Measurements from ENCODE around the gene NDUFB8. TPM values are rescaled to one million over a fixed set of nuclear protein-coding genes. Genes with fewer than 3 reads are reported as not detected.

Gene NDUFB8
- total and polyA plus RNA-seq, 2 of the 4 experiments (the other 2 are of a cell fraction): 99.1 to 265 TPM

- Histone ChIP-seq H3K56ac (ENCODE audit: extremely low read depth, insufficient read depth, low read length) (no peak overlapping the region), H2BK5ac (ENCODE audit: low read depth, low read length, poor library complexity, severe bottlenecking) (no peak overlapping the region), H3K9me1 (ENCODE audit: insufficient read depth, low read length) (no peaks in the 10 kb centered on the region), H2AK5ac (ENCODE audit: low read depth, low read length) (no peak overlapping the region), H2BK20ac (ENCODE audit: low read depth, low read length) (no peak overlapping the region), H3K4ac (ENCODE audit: low read depth, low read length) (no peak overlapping the region), H3K9me3 (ENCODE audit: control insufficient read depth, insufficient read depth, low read length) (no peaks in the 10 kb centered on the region), H2BK15ac (ENCODE audit: low read depth, low read length) (no peak overlapping the region), H3K23ac (ENCODE audit: low read depth, low read length) (no peak overlapping the region), H3K4me2 (ENCODE audit: low read depth, low read length) (no peak overlapping the region), H3K27ac (ENCODE audit: insufficient read depth, low read length) (no peak overlapping the region), H2BK120ac (ENCODE audit: low read depth, low read length) (no peak overlapping the region), H3K4me3 (ENCODE audit: insufficient read depth, low read depth, low read length) (no peak overlapping the region), H2AFZ (replicated peaks; ENCODE audit: low read length, poor library complexity) (no peak overlapping the region), H4K20me1 (ENCODE audit: insufficient read depth, low read length) (no peaks in the 10 kb centered on the region; the same call in 1 of the 2 replicates), H3K4me1 (ENCODE audit: control insufficient read depth, insufficient read depth, low read length) (peaks cover 4% of the 10 kb centered on the region; the same call in 1 of the 2 replicates), H3K36me3 (ENCODE audit: control insufficient read depth, insufficient read depth, low read length) (peaks cover 14% of the 10 kb centered on the region), H3K14ac (replicated peaks; ENCODE audit: low read depth, low read length) (no peak overlapping the region), H3K27me3 (ENCODE audit: control insufficient read depth, insufficient read depth, low read length) (peaks cover 34% of the 10 kb centered on the region), H4K8ac (ENCODE audit: low read depth in 2 of 2, low read length in 2 of 2) (no peak overlapping the region), H3K79me1 (ENCODE audit: low read depth in 1 of 2, low read length in 2 of 2) (no peaks in the 10 kb centered on the region), H2AK9ac (replicated peaks; ENCODE audit: low read depth, low read length, poor library complexity) (no peak overlapping the region), H4K5ac (ENCODE audit: low read depth, low read length) (no peak overlapping the region), H3K9ac (ENCODE audit: low read depth, low read length) (no peak overlapping the region), H3K18ac (ENCODE audit: low read depth, low read length) (no peak overlapping the region), H4K91ac (ENCODE audit: insufficient read depth, low read depth, low read length) (no peak overlapping the region)
- ATAC-seq (ENCODE audit: low read depth) (no peak), DNase-seq (no peak)
- intact Hi-C loops (cut with micrococcal nuclease) (no loop called here), dilution Hi-C loops (cut with HindIII; ENCODE audit: low sequenced_read_pairs, unreplicated experiment) (no loop called here), in situ Hi-C loops (cut with MboI; ENCODE audit: low sequenced_read_pairs) (no loop called here)
- ChIA-PET POLR2A (ENCODE audit: unreplicated experiment) (no interaction called here), CTCF (interaction anchor here (1.4 to 2.1 kb wide), 3 partner anchors 10 to 24 kb away, joined by 4 to 22 read pairs (median 15); no protein-coding TSS in a partner anchor)
- WGBS, 2 experiments (ENCODE audit: extremely low coverage in 2 of 2, insufficient read length in 1 of 2): 87% methylated on average over 3 of the region's 5 CpGs; no CpG with 5 or more reads in 1 of the 2 experiments
- no TSS peak for BruUV-seq (replicated peaks)
- no peak for TF ChIP-seq USF2 (IDR thresholded peaks at IDR 0.05; ENCODE audit: low read depth, low read length)
- TF ChIP-seq CEBPB (IDR thresholded peaks at IDR 0.05; ENCODE audit: low read depth, low read length): no peak
- no peak for TF ChIP-seq SMC3 (IDR thresholded peaks at IDR 0.05; ENCODE audit: low read depth, low read length)
- no peak for TF ChIP-seq MXI1 (IDR thresholded peaks at IDR 0.05; ENCODE audit: borderline replicate concordance, low read depth, low read length)
- no peak for TF ChIP-seq NFE2L2 (IDR thresholded peaks at IDR 0.05; ENCODE audit: low read depth, low read length)
- no peak for TF ChIP-seq RFX5 (IDR thresholded peaks at IDR 0.05; ENCODE audit: low read depth, low read length)
- TF ChIP-seq RAD21 (IDR thresholded peaks at IDR 0.05; ENCODE audit: low read length): no peak
- TF ChIP-seq, protein P1, sequence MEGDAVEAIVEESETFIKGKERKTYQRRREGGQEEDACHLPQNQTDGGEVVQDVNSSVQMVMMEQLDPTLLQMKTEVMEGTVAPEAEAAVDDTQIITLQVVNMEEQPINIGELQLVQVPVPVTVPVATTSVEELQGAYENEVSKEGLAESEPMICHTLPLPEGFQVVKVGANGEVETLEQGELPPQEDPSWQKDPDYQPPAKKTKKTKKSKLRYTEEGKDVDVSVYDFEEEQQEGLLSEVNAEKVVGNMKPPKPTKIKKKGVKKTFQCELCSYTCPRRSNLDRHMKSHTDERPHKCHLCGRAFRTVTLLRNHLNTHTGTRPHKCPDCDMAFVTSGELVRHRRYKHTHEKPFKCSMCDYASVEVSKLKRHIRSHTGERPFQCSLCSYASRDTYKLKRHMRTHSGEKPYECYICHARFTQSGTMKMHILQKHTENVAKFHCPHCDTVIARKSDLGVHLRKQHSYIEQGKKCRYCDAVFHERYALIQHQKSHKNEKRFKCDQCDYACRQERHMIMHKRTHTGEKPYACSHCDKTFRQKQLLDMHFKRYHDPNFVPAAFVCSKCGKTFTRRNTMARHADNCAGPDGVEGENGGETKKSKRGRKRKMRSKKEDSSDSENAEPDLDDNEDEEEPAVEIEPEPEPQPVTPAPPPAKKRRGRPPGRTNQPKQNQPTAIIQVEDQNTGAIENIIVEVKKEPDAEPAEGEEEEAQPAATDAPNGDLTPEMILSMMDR (conservative IDR thresholded peaks at IDR 0.05; ENCODE audit: low read depth, low read length): no peak
- no peak for TF ChIP-seq MAFK (IDR thresholded peaks at IDR 0.05; ENCODE audit: low read depth, low read length)
- no peak for TF ChIP-seq BHLHE40 (IDR thresholded peaks at IDR 0.05; ENCODE audit: low read depth, low read length)
- no peak for TF ChIP-seq MAZ (IDR thresholded peaks at IDR 0.05; ENCODE audit: borderline replicate concordance, low read depth, low read length)
- TF ChIP-seq RCOR1 (IDR thresholded peaks at IDR 0.05; ENCODE audit: insufficient replicate concordance, low read length): no peak
- no peak for TF ChIP-seq POLR2A (IDR thresholded peaks at IDR 0.05; ENCODE audit: low read depth, low read length)
- TF ChIP-seq CHD1 (IDR thresholded peaks at IDR 0.05; ENCODE audit: low read depth, low read length): no peak
- no peak for TF ChIP-seq FOS (IDR thresholded peaks at IDR 0.05; ENCODE audit: low read depth, low read length)
Observed at GRCh38 chr10:100483876-100484666, 45.6 kb downstream of the NDUFB8 start.

Data from IMR-90 (cell line).